Suprapubic skin (tissue), 4 donors: ENCODE measurements around the gene CDH1. TPM values are rescaled to one million over a fixed set of nuclear protein-coding genes. Genes with fewer than 3 reads are reported as not detected.

Experiments used
- DNase-seq, 2 donors: peaks; one replicate each; pipeline ENCODE4 v3.0.0-alpha.2; 2019; ENCODE audit warnings: low spot score in 2 of 2
- H3K27ac ChIP-seq: fragments of 200-600 bp; sonication (generic); one replicate; pipeline ENCODE4 v1.5.1; 2019
- H3K27me3 ChIP-seq: fragments of 200-600 bp; sonication (generic); one replicate; pipeline ENCODE4 v1.5.1; 2019
- H3K36me3 ChIP-seq: fragments of 200-600 bp; sonication (generic); one replicate; pipeline ENCODE4 v1.5.1; 2019
- H3K4me1 ChIP-seq: fragments of 200-600 bp; sonication (generic); one replicate; pipeline ENCODE4 v1.5.1; 2019
- H3K4me3 ChIP-seq: fragments of 200-600 bp; sonication (generic); one replicate; pipeline ENCODE4 v1.5.1; 2019; ENCODE audit warnings: mild to moderate bottlenecking
- H3K9me3 ChIP-seq: fragments of 200-600 bp; sonication (generic); one replicate; pipeline ENCODE4 v1.5.1; 2019
- EP300 ChIP-seq: sonication (generic); formaldehyde crosslinking; IDR thresholded peaks from one replicate; pipeline ENCODE4 v1.6.1; 2017; ENCODE audit warnings: antibody characterized with exemption
- POLR2A ChIP-seq, 2 donors: fragments of 450-650 bp; IDR thresholded peaks; one replicate each; pipeline ENCODE4 v1.6.1; 2017; ENCODE audit warnings: antibody characterized with exemption in 2 of 2, mild to moderate bottlenecking in 2 of 2, moderate library complexity in 2 of 2
- POLR2AphosphoS5 ChIP-seq, 3 donors: sonication (generic); formaldehyde crosslinking; IDR thresholded peaks; one replicate each; pipeline ENCODE4 v1.6.1; 2017; ENCODE audit warnings: antibody characterized with exemption in 3 of 3
- WGBS: methylation state at CpG from one replicate; pipeline ENCODE4 v1.1.5; 2018; 5-methylcytosine and 5-hydroxymethylcytosine counted together
- total RNA-seq, 4 donors: library from RNA; depleted of rRNA; stranded (reverse); fragments of >200 nt; gene quantifications; one replicate each; pipeline ENCODE4 v1.1.0, GENCODE V29; 2016
- TF ChIP-seq, protein P1 (sequence below), 2 donors: fragments of 200-600 bp in 1 of 2; fragments of 450-650 bp in 1 of 2; sonication (generic) in 1 of 2; IDR thresholded peaks; one replicate each; pipeline ENCODE4 v1.5.1; 2016 to 2019; ENCODE audit warnings: antibody characterized with exemption in 2 of 2, mild to moderate bottlenecking in 1 of 2, moderate library complexity in 1 of 2

Gene CDH1
- total RNA-seq, 4 donors from 2014 or later: 175 to 248 (median 223) TPM

DNA sequence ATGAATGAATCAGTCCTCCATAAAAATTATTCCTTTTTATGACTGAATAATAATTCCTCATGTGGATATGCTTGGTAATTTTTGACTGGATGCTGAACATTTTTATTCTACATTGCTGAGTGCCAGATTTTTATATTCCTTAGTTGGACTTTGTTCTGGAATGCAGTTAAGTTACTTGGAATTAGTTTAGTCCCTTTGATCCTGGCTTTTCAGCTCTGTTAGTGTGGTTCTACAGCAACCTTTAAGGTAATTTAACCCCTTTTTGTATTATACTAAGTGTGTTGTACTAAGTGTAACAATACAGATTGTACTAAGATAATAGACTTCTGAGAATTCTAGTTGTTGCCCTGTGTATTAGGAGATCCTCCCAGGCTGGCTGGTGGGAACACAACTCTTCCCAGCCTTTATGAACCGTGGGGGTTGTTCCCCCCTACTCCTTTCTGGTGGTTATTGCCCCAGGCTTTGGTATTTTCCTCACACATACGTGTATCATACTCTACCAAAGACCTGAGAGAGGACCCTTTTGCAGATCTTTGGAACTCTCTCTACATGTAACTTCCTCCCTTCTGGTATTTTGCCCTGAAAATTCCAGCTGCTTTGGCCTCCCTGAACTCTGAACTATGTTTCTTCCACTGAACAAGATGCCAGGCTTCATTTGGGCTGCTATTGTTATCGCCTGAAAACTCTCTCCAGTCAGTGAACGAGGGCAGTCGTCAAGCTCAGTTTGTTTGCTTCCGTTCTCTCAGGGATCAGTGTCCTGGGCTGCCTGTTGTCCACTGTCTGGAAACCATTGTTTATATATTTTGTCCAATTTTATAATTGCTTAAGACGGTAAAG lies 136.8 kb downstream of the CDH1 start:
- Histone ChIP-seq H3K27ac (no peak overlapping the region), H3K4me1 (no peaks in the 10 kb centered on the region), H3K4me3 (no peak overlapping the region), H3K36me3 (peaks cover 49% of the 10 kb centered on the region), H3K27me3 (no peaks in the 10 kb centered on the region), H3K9me3 (no peaks in the 10 kb centered on the region)
- DNase-seq: no peak
- WGBS: 90% methylated on average over 7 of the region's 7 CpGs
- no peak for TF ChIP-seq EP300
- no peak for TF ChIP-seq POLR2A (IDR thresholded peaks at IDR 0.05)
- TF ChIP-seq POLR2AphosphoS5 (IDR thresholded peaks at IDR 0.05): no peak
- TF ChIP-seq, protein P1, sequence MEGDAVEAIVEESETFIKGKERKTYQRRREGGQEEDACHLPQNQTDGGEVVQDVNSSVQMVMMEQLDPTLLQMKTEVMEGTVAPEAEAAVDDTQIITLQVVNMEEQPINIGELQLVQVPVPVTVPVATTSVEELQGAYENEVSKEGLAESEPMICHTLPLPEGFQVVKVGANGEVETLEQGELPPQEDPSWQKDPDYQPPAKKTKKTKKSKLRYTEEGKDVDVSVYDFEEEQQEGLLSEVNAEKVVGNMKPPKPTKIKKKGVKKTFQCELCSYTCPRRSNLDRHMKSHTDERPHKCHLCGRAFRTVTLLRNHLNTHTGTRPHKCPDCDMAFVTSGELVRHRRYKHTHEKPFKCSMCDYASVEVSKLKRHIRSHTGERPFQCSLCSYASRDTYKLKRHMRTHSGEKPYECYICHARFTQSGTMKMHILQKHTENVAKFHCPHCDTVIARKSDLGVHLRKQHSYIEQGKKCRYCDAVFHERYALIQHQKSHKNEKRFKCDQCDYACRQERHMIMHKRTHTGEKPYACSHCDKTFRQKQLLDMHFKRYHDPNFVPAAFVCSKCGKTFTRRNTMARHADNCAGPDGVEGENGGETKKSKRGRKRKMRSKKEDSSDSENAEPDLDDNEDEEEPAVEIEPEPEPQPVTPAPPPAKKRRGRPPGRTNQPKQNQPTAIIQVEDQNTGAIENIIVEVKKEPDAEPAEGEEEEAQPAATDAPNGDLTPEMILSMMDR (IDR thresholded peaks at IDR 0.05): no peak

DNA sequence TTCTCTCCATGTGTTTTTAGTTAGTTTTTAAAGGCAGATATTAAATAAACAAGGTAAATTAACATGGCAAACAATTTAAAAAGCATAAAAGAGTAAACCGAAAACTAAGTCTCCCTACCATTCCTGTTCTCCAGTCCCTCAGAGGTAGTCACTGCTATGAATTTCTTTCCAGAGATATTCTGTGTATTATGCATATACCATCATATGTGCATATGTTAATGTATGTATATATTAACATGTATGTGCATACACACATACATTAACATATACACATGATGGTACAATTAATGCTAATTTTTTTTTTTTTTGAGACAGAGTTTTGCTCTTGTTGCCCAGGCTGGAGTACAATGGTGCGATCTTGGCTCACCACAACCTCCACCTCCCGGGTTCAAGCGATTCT lies 138.8 kb downstream of the CDH1 start:
- 99% methylated on average over 4 of the region's 4 CpGs for WGBS
- H3K4me1 ChIP-seq: no peaks in the 10 kb centered on the region
- no peaks in the 10 kb centered on the region for H3K9me3 ChIP-seq
- no peaks in the 10 kb centered on the region for H3K27me3 ChIP-seq
- no peak overlapping the region for H3K4me3 ChIP-seq
- no peak overlapping the region for H3K27ac ChIP-seq
- no peak for DNase-seq
- TF ChIP-seq, protein P1 (IDR thresholded peaks at IDR 0.05): no peak
- TF ChIP-seq POLR2A (IDR thresholded peaks at IDR 0.05) (no peak), EP300 (no peak), POLR2AphosphoS5 (IDR thresholded peaks at IDR 0.05) (no peak)
- peaks cover 69% of the 10 kb centered on the region for H3K36me3 ChIP-seq

GRCh38 chr16:68883685-68884084 lies 146.6 kb downstream of the CDH1 start:
- Histone ChIP-seq H3K27ac (no peak overlapping the region), H3K9me3 (no peaks in the 10 kb centered on the region), H3K27me3 (no peaks in the 10 kb centered on the region), H3K4me3 (no peak overlapping the region), H3K4me1 (peaks cover 6% of the 10 kb centered on the region), H3K36me3 (peaks cover 35% of the 10 kb centered on the region)
- no peak for DNase-seq
- WGBS: 92% methylated on average over 6 of the region's 6 CpGs
- no peak for TF ChIP-seq POLR2AphosphoS5 (IDR thresholded peaks at IDR 0.05)

DNA sequence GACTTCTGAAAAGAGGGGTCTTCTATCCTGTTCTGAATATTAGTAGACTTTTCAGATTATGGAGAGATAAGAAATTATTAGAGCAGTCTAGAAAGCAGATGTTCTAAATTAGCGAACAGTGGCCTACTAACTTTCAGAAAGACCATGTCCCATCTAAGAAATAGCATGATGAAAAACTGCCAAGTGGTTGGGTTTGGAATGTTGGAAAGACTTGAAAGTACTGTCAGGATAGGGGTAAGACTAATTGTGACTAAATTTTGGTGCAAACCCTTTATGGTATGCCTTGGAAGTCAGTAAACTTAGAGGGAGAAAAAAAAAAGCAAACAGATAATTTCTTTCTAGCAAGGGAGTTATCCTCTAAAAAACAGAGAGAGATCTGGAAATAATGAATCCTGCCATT lies 147.3 kb downstream of the CDH1 start:
- Histone ChIP-seq H3K4me3 (no peak overlapping the region), H3K4me1 (peaks cover 6% of the 10 kb centered on the region), H3K9me3 (no peaks in the 10 kb centered on the region), H3K27ac (no peak overlapping the region), H3K27me3 (no peaks in the 10 kb centered on the region), H3K36me3 (peaks cover 28% of the 10 kb centered on the region)
- 82% methylated on average over 1 of the region's 1 CpG for WGBS
- DNase-seq: no peak
- no peak for TF ChIP-seq POLR2A (IDR thresholded peaks at IDR 0.05)
- no peak for TF ChIP-seq POLR2AphosphoS5 (IDR thresholded peaks at IDR 0.05)
- no peak for TF ChIP-seq EP300

Other genes with a start within 250 kb of the CDH1 start
- gene ZFP90, start 198.0 kb upstream of the CDH1 start, total RNA-seq: 10 to 100 TPM in 3 of 4 donors, 1 to 10 TPM in 1; 9.1 to 34.5 (median 16.4) TPM
- 10 to 100 TPM; 39.0 to 96.8 (median 70.1) TPM for gene CDH3, start 92.0 kb upstream of the CDH1 start, total RNA-seq
- 10 to 100 TPM; 10.6 to 14.0 (median 12.0) TPM for gene TANGO6, start 106.2 kb downstream of the CDH1 start, total RNA-seq